GM23338 (cell line): ENCODE measurements around the gene GLP1R.

ENCODE experiments used
- CTCF ChIP-seq, 2 experiments: fragments of 200-600 bp in 1 of 2; sonication (generic) in 1 of 2; conservative IDR thresholded peaks; 2 replicates each; pipeline versions ENCODE4 v1.5.1 to v1.6.1; 2016 to 2017; ENCODE audit warnings: antibody characterized with exemption in 2 of 2, low read depth in 2 of 2, mild to moderate bottlenecking in 2 of 2, moderate library complexity in 1 of 2
- EZH2 ChIP-seq: fragments of 200-600 bp; sonication (generic); IDR thresholded peaks from one replicate; pipeline ENCODE4 v1.8.0; 2017; ENCODE audit warnings: antibody characterized with exemption, mild to moderate bottlenecking, low read depth; ENCODE audit not compliant: unreplicated experiment
- EZH2phosphoT487 ChIP-seq: fragments of 200-600 bp; sonication (generic); IDR thresholded peaks from one replicate; pipeline ENCODE4 v1.8.1; 2018; ENCODE audit warnings: antibody characterized with exemption; ENCODE audit not compliant: unreplicated experiment
- JUNB ChIP-seq: IDR thresholded peaks from one replicate; pipeline ENCODE4 v1.6.1; 2016; ENCODE audit warnings: antibody characterized with exemption; ENCODE audit not compliant: unreplicated experiment
- NANOG ChIP-seq: IDR thresholded peaks from 2 replicates; pipeline ENCODE4 v1.6.1; 2016; ENCODE audit warnings: antibody characterized with exemption, borderline replicate concordance
- POLR2AphosphoS5 ChIP-seq: IDR thresholded peaks from 2 replicates; pipeline ENCODE4 v1.6.1; 2016; ENCODE audit warnings: antibody characterized with exemption, low read depth
- REST ChIP-seq: IDR thresholded peaks from one replicate; pipeline ENCODE4 v1.6.1; 2018; ENCODE audit warnings: antibody characterized with exemption; ENCODE audit not compliant: unreplicated experiment
- TF ChIP-seq, protein P1 (sequence below): fragments of 250-450 bp; sonication (Bioruptor Pico); IDR thresholded peaks from 2 replicates; pipeline ENCODE4 v1.5.0; 2020; ENCODE audit warnings: mild to moderate bottlenecking, moderate library complexity
- TF ChIP-seq, protein P2 (sequence below): IDR thresholded peaks from 2 replicates; pipeline ENCODE4 v1.6.1; 2016; ENCODE audit warnings: antibody characterized with exemption

DNA sequence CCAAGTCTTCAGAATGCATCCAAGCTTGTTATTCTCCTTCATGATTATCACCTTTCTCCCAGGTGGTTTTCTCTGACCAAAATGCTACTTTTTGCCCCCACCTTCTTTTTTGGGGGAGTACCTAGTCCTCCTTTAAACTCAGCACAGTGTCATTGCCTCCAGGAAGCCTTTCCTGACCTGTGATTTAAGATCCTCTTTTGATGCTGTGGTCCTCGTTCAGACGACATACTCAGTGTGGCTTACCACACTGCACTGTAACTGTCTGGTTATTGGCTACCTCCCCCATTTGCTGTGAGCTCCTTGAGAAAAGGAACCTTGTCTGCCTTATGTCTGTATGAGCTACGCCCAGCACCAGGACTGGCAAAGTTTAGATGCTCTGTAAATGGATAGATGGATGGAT is 51.8 kb downstream of the GLP1R start:
- TF ChIP-seq CTCF (conservative IDR thresholded peaks at IDR 0.05; ENCODE audit: low read depth in 2 of 2) = no peak
- no peak for TF ChIP-seq POLR2AphosphoS5
- no peak for TF ChIP-seq EZH2
- TF ChIP-seq, protein P1, sequence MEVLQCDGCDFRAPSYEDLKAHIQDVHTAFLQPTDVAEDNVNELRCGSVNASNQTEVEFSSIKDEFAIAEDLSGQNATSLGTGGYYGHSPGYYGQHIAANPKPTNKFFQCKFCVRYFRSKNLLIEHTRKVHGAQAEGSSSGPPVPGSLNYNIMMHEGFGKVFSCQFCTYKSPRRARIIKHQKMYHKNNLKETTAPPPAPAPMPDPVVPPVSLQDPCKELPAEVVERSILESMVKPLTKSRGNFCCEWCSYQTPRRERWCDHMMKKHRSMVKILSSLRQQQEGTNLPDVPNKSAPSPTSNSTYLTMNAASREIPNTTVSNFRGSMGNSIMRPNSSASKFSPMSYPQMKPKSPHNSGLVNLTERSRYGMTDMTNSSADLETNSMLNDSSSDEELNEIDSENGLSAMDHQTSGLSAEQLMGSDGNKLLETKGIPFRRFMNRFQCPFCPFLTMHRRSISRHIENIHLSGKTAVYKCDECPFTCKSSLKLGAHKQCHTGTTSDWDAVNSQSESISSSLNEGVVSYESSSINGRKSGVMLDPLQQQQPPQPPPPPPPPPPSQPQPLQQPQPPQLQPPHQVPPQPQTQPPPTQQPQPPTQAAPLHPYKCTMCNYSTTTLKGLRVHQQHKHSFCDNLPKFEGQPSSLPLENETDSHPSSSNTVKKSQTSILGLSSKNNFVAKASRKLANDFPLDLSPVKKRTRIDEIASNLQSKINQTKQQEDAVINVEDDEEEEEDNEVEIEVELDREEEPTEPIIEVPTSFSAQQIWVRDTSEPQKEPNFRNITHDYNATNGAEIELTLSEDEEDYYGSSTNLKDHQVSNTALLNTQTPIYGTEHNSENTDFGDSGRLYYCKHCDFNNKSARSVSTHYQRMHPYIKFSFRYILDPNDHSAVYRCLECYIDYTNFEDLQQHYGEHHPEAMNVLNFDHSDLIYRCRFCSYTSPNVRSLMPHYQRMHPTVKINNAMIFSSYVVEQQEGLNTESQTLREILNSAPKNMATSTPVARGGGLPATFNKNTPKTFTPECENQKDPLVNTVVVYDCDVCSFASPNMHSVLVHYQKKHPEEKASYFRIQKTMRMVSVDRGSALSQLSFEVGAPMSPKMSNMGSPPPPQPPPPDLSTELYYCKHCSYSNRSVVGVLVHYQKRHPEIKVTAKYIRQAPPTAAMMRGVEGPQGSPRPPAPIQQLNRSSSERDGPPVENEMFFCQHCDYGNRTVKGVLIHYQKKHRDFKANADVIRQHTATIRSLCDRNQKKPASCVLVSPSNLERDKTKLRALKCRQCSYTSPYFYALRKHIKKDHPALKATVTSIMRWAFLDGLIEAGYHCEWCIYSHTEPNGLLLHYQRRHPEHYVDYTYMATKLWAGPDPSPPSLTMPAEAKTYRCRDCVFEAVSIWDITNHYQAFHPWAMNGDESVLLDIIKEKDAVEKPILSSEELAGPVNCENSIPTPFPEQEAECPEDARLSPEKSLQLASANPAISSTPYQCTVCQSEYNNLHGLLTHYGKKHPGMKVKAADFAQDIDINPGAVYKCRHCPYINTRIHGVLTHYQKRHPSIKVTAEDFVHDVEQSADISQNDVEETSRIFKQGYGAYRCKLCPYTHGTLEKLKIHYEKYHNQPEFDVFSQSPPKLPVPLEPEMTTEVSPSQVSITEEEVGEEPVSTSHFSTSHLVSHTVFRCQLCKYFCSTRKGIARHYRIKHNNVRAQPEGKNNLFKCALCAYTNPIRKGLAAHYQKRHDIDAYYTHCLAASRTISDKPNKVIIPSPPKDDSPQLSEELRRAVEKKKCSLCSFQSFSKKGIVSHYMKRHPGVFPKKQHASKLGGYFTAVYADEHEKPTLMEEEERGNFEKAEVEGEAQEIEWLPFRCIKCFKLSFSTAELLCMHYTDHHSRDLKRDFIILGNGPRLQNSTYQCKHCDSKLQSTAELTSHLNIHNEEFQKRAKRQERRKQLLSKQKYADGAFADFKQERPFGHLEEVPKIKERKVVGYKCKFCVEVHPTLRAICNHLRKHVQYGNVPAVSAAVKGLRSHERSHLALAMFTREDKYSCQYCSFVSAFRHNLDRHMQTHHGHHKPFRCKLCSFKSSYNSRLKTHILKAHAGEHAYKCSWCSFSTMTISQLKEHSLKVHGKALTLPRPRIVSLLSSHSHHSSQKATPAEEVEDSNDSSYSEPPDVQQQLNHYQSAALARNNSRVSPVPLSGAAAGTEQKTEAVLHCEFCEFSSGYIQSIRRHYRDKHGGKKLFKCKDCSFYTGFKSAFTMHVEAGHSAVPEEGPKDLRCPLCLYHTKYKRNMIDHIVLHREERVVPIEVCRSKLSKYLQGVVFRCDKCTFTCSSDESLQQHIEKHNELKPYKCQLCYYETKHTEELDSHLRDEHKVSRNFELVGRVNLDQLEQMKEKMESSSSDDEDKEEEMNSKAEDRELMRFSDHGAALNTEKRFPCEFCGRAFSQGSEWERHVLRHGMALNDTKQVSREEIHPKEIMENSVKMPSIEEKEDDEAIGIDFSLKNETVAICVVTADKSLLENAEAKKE (CRISPR knock-in tag) = no peak
- TF ChIP-seq EZH2phosphoT487 = no peak
- TF ChIP-seq JUNB = no peak
- no peak for TF ChIP-seq NANOG
- TF ChIP-seq, protein P2, sequence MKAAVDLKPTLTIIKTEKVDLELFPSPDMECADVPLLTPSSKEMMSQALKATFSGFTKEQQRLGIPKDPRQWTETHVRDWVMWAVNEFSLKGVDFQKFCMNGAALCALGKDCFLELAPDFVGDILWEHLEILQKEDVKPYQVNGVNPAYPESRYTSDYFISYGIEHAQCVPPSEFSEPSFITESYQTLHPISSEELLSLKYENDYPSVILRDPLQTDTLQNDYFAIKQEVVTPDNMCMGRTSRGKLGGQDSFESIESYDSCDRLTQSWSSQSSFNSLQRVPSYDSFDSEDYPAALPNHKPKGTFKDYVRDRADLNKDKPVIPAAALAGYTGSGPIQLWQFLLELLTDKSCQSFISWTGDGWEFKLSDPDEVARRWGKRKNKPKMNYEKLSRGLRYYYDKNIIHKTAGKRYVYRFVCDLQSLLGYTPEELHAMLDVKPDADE = no peak
- no peak for TF ChIP-seq REST
